Type B pancreatic cell (in vitro differentiated cells): Measurements from ENCODE around the gene GABRB3. TPM values are rescaled to one million over a fixed set of nuclear protein-coding genes. Genes with fewer than 3 reads are reported as not detected.

Source experiments
- DNase-seq: peaks from one replicate; pipeline ENCODE4 v3.0.0; 2021; ENCODE audit warnings: mixed read lengths; ENCODE audit not compliant: unreplicated experiment; ENCODE audit errors: extremely low spot score
- H3K27ac Mint-ChIP-seq: 2 replicates; pipeline ENCODE4 v1.8.0; 2021; ENCODE audit warnings: mild to moderate bottlenecking, mixed read lengths
- H3K27me3 Mint-ChIP-seq: 2 replicates; pipeline ENCODE4 v1.8.0; 2021; ENCODE audit warnings: mixed read lengths
- H3K36me3 Mint-ChIP-seq: 2 replicates; pipeline ENCODE4 v1.8.0; 2021; ENCODE audit warnings: mixed read lengths
- H3K4me1 Mint-ChIP-seq: one replicate; pipeline ENCODE4 v1.8.0; 2021; ENCODE audit warnings: mixed read lengths; ENCODE audit not compliant: unreplicated experiment
- H3K4me3 Mint-ChIP-seq: 2 replicates; pipeline ENCODE4 v1.8.0; 2021; ENCODE audit warnings: mild to moderate bottlenecking, mixed read lengths
- H3K9me3 Mint-ChIP-seq: 2 replicates; pipeline ENCODE4 v1.8.0; 2021; ENCODE audit warnings: mixed read lengths
- total RNA-seq: library from RNA; stranded (reverse); gene quantifications from 2 replicates; pipeline ENCODE4 v1.2.1, GENCODE V29; 2021; ENCODE audit warnings: low replicate concordance
- TF ChIP-seq, protein P1 (sequence below): fragments of 200-600 bp; sonication (generic); conservative IDR thresholded peaks from 2 replicates; pipeline ENCODE4 v1.5.0; 2021; ENCODE audit warnings: antibody characterized with exemption, mild to moderate bottlenecking

The GABRB3 gene
- total RNA-seq, 1 donor from 2014 or later: 28.5 TPM

DNA sequence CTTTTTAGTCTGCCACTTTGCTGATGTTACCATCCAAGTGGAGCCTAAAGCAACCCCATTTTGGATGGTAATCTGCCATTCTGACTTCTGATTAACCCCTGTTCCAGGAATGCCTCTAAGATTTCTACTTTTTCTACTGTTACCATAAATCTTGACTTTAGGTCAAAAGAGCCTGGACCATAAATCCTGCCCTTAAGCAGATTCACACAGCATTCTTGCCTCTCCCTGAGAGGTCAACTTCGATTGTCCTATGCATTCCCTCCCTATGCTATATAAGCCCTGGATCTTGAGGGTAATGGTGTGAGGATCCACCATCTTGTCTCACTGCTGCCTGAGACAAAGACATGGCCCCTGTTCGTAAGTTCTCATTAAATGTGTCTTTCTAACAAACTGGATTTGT is 177.3 kb downstream of the GABRB3 start:
- H3K27me3 Mint-ChIP-seq: no peaks in the 10 kb centered on the region
- no peak overlapping the region for H3K27ac Mint-ChIP-seq
- TF ChIP-seq, protein P1, sequence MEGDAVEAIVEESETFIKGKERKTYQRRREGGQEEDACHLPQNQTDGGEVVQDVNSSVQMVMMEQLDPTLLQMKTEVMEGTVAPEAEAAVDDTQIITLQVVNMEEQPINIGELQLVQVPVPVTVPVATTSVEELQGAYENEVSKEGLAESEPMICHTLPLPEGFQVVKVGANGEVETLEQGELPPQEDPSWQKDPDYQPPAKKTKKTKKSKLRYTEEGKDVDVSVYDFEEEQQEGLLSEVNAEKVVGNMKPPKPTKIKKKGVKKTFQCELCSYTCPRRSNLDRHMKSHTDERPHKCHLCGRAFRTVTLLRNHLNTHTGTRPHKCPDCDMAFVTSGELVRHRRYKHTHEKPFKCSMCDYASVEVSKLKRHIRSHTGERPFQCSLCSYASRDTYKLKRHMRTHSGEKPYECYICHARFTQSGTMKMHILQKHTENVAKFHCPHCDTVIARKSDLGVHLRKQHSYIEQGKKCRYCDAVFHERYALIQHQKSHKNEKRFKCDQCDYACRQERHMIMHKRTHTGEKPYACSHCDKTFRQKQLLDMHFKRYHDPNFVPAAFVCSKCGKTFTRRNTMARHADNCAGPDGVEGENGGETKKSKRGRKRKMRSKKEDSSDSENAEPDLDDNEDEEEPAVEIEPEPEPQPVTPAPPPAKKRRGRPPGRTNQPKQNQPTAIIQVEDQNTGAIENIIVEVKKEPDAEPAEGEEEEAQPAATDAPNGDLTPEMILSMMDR: no peak
- H3K9me3 Mint-ChIP-seq: peaks cover 4% of the 10 kb centered on the region
- H3K4me1 Mint-ChIP-seq: peaks cover 4% of the 10 kb centered on the region
- H3K36me3 Mint-ChIP-seq: no peaks in the 10 kb centered on the region
- no peak overlapping the region for H3K4me3 Mint-ChIP-seq
- DNase-seq: no peak

DNA sequence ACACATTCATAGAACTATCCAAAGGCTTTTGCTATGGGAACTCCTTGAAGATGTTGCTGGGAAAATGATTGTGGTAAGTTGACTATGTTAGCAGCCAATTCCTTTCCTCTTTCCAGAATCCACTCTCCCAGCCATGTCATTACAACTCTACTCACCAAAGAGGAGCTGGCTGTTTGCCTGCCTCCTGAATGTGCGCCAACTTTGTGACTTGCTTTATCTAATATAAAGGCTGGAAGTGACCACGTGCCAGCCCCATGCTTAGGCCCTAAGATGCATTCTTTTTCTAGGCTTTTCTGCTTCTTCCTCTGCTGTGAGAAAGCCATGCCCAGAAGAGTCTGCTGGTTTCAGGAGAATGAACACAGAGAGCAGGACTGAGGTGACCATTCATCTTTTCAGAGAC is 182.2 kb downstream of the GABRB3 start:
- no peak overlapping the region for H3K4me3 Mint-ChIP-seq
- TF ChIP-seq, protein P1: no peak
- H3K27ac Mint-ChIP-seq: no peak overlapping the region
- DNase-seq: no peak
- H3K36me3 Mint-ChIP-seq: no peaks in the 10 kb centered on the region
- peaks cover under 1% of the 10 kb centered on the region for H3K9me3 Mint-ChIP-seq
- H3K4me1 Mint-ChIP-seq: peaks cover 1% of the 10 kb centered on the region
- no peaks in the 10 kb centered on the region for H3K27me3 Mint-ChIP-seq

DNA sequence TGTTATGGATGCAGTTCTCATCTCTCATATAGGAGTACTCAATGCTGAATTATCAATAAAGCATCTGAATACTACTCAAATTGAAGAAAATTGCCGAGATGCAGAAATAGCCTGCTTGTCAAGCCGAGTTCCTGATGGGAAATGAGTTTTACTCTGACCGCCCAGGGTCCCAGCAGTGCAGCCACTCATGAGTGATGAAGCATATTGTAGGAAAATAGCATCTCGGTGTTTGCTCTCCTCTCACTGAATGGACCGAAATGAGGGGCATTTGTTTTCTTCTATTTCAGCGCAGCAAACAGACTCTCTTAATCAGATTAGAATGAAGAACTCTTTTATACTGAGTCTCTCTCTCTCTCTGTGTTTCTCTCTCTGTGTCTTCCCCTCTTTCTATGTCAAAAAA is 190.0 kb downstream of the GABRB3 start:
- no peaks in the 10 kb centered on the region for H3K36me3 Mint-ChIP-seq
- no peaks in the 10 kb centered on the region for H3K4me1 Mint-ChIP-seq
- no peaks in the 10 kb centered on the region for H3K9me3 Mint-ChIP-seq
- no peak overlapping the region for H3K4me3 Mint-ChIP-seq
- no peaks in the 10 kb centered on the region for H3K27me3 Mint-ChIP-seq
- TF ChIP-seq, protein P1: no peak
- H3K27ac Mint-ChIP-seq: no peak overlapping the region
- no peak for DNase-seq

DNA sequence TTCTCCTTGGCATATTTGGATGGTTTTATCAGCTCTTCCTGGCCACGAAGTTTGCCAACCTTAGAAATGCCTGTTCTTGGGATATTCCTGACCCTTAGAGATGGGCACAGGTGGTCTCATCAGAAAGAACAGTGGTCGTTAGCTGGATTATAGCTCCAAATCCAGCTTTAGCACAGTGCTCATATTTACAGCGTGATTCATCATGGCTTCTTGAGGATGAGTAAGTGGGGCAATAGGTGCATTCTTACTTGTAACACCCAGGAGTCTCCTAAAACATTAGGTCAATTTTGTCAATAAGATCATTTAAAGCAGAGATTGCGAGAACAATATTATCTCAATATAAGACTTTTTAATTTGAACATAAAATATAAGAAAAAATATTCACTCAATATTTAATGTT is 191.9 kb downstream of the GABRB3 start:
- H3K9me3 Mint-ChIP-seq: no peaks in the 10 kb centered on the region
- no peaks in the 10 kb centered on the region for H3K36me3 Mint-ChIP-seq
- TF ChIP-seq, protein P1: no peak
- H3K4me3 Mint-ChIP-seq: no peak overlapping the region
- H3K27me3 Mint-ChIP-seq: no peaks in the 10 kb centered on the region
- no peak overlapping the region for H3K27ac Mint-ChIP-seq
- no peak for DNase-seq
- H3K4me1 Mint-ChIP-seq: no peaks in the 10 kb centered on the region

DNA sequence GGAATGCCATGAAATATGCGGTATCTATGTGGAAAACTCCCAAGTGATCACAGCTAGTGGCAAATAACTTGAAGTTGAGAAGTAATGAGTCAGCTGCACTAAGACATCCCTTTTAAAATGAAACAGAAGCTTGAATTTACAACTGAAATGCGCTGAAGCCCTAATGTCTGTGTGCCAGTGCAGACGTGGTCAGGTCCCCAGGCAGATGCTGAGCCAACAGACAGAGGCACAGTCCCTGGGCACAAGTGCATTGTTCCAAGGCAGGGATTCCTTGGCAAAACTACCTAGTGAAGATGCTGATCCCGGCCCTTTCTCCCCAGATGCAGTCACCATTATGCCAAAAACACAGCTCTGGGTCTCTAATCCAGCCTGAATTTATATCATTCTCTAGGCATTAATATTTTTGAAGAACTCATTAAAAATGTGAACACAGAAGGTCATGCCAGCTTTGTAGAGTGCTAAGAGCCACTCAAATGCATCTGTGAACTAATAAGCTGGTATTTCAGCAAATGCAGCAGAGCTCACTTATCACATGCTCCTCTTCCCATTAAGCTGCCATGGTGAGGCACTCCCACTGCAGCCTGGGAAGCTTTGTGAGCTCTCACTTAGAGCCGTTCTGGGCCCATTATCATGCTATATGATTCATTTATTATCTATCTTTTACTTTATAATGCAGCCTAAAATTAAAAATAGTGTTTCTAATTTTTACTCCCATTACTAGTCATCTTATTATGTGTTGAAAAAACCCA is 200.1 kb downstream of the GABRB3 start:
- Mint-ChIP-seq H3K4me3 (no peak overlapping the region), H3K27ac (no peak overlapping the region), H3K9me3 (no peaks in the 10 kb centered on the region), H3K4me1 (no peaks in the 10 kb centered on the region), H3K36me3 (no peaks in the 10 kb centered on the region), H3K27me3 (no peaks in the 10 kb centered on the region)
- no peak for DNase-seq
- TF ChIP-seq, protein P1: no peak

DNA sequence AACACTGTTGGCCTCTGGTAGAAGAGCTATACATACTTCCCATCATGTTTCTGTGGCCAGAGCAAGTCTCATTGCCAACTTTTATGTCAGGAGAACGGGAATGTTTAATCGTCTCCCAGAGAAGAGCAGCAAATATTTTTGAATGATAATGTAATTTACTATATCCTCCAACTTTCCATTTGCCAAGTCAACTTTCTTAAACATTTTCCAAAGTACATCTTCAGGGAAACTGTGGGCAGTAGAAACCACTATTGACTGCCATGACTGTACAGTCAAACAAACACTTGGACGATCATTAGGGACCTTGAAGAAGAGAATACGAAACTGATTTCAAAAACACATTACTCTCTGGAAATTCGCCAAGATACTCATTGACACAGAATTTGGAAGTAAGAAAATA is 201.5 kb downstream of the GABRB3 start:
- H3K27ac Mint-ChIP-seq: no peak overlapping the region
- no peaks in the 10 kb centered on the region for H3K9me3 Mint-ChIP-seq
- H3K4me3 Mint-ChIP-seq: no peak overlapping the region
- no peaks in the 10 kb centered on the region for H3K27me3 Mint-ChIP-seq
- H3K4me1 Mint-ChIP-seq: no peaks in the 10 kb centered on the region
- DNase-seq: no peak
- H3K36me3 Mint-ChIP-seq: no peaks in the 10 kb centered on the region
- TF ChIP-seq, protein P1: no peak
